Small intestine (tissue), 7 donors: ENCODE results near the gene ME1. TPM values are rescaled to one million over a fixed set of nuclear protein-coding genes. Genes with fewer than 3 reads are reported as not detected.
"Not testable (repeated sequence)": the region's sequence is repeated elsewhere in the genome, so short reads cannot be mapped to it uniquely, and the experiment has no call there.

ENCODE experiments used
- DNase-seq, 2 donors: peaks; one replicate each; pipeline versions ENCODE4 v3.0.0 to v3.0.0-alpha.2; 2013
- FAIRE-seq: peaks from 2 replicates; lab custom pipeline; 2012; peaks lifted over from hg19 to GRCh38; lab: Jason Lieb, UNC
- H3K27ac ChIP-seq, 3 donors: one replicate each; pipeline ENCODE4 v1.5.1; 2013; ENCODE audit warnings: low read length in 2 of 3, mild to moderate bottlenecking in 2 of 3, control low read depth in 1 of 3, inconsistent platforms in 1 of 3, low read depth in 1 of 3, moderate library complexity in 1 of 3
- H3K27me3 ChIP-seq, 3 donors: one replicate each; pipeline ENCODE4 v1.6.1; 2013; ENCODE audit warnings: low read length in 3 of 3, inconsistent platforms in 1 of 3; ENCODE audit not compliant: control insufficient read depth in 3 of 3, insufficient read depth in 3 of 3
- H3K36me3 ChIP-seq, 3 donors: one replicate each; pipeline ENCODE4 v1.6.1; 2013; ENCODE audit warnings: low read length in 3 of 3, inconsistent platforms in 1 of 3, low read depth in 1 of 3, mild to moderate bottlenecking in 1 of 3, moderate library complexity in 1 of 3; ENCODE audit not compliant: control insufficient read depth in 3 of 3, insufficient read depth in 2 of 3
- H3K4me1 ChIP-seq, 3 donors: one replicate each; pipeline ENCODE4 v1.6.1; 2013; ENCODE audit warnings: low read length in 2 of 3, inconsistent platforms in 1 of 3, low read depth in 1 of 3, mild to moderate bottlenecking in 1 of 3, moderate library complexity in 1 of 3; ENCODE audit not compliant: control insufficient read depth in 3 of 3, insufficient read depth in 2 of 3
- H3K4me3 ChIP-seq, 3 donors: one replicate each; pipeline ENCODE4 v1.5.1; 2013; ENCODE audit warnings: low read length in 3 of 3, control low read depth in 1 of 3, inconsistent platforms in 1 of 3, low read depth in 1 of 3, mild to moderate bottlenecking in 1 of 3, moderate library complexity in 1 of 3
- H3K9me3 ChIP-seq, 2 donors: one replicate each; pipeline ENCODE4 v1.6.1; 2013; ENCODE audit warnings: low read depth in 1 of 2, low read length in 1 of 2; ENCODE audit not compliant: control insufficient read depth in 2 of 2, insufficient read depth in 1 of 2
- WGBS, 3 donors: extraction: QIAGEN DNeasy Blood & Tissue Kit; methylation state at CpG; one replicate each; pipeline ENCODE4 v1.1.7; 2013; 5-methylcytosine and 5-hydroxymethylcytosine counted together
- polyA plus RNA-seq, 4 donors: library from polyadenylated mRNA; stranded (reverse) in 3 of 4; unstranded in 1 of 4; fragments of 200-250 nt in 3 of 4; fragments of 120-200 nt in 1 of 4; gene quantifications; one replicate each; pipeline versions ENCODE4 v1.2.1 to v1.2.3, GENCODE V29; 2013
- donor health status: healthy with polysubstance abuse.
- donor health status: control.
- donor health status: control.
- donor health status: Bipolar disorder and iron deficiency.
- donor health status: healthy.

ME1 gene
- polyA plus RNA-seq, 4 donors, result 9.6 to 48.3 (median 15.6) TPM

- Histone ChIP-seq H3K4me3 (peak overlapping the region; percentile 85 to 94 (median 88)), H3K36me3 (peaks cover 0 to 5% (median 0%) of the 10 kb centered on the region in 3 donors), H3K27ac (peak overlapping the region in 2 of 3 donors; percentile 86 to 88), H3K4me1 (peaks cover 2 to 16% (median 6%) of the 10 kb centered on the region in 3 donors), H3K27me3 (no peaks in the 10 kb centered on the region), H3K9me3 (no peaks in the 10 kb centered on the region)
- FAIRE-seq (no peak), DNase-seq (peak; percentile 35 to 76)
- 3 to 5% (median 4%) methylated on average over 43 to 44 of the region's 44 CpGs for WGBS, 3 donors
Observed at GRCh38 chr6:83193747-83194566, 236.9 kb downstream of the ME1 start.

- H3K4me3 ChIP-seq, result peak within 1 kb of the TSS; percentile 85 to 94 (median 88)
- FAIRE-seq (no peak), DNase-seq (peak; percentile 89 to 97)
- H3K27me3 ChIP-seq, result no peaks in the 10 kb centered on the region
- H3K9me3 ChIP-seq, result no peaks in the 10 kb centered on the region
- peaks cover 2 to 5% (median 3%) of the 10 kb centered on the region in 3 donors for H3K36me3 ChIP-seq
- WGBS, 3 donors, result 0 to 1% (median 0%) methylated on average over 76 to 88 of the region's 88 CpGs
- H3K27ac ChIP-seq, result peak within 1 kb of the TSS; percentile 77 to 88 (median 86)
- H3K4me1 ChIP-seq, result peaks cover 2 to 16% (median 6%) of the 10 kb centered on the region in 3 donors
Observed at GRCh38 chr6:83192871-83193746, 237.7 kb downstream of the ME1 start, which contains the start of the genes PGM3 and RWDD2A. PGM3 (minus strand) TSS chr6:83193265; CDS start chr6:83191012, 2,253 bp downstream. RWDD2A (plus strand) TSS chr6:83193357; CDS start chr6:83194452, 1,095 bp downstream.

DNA sequence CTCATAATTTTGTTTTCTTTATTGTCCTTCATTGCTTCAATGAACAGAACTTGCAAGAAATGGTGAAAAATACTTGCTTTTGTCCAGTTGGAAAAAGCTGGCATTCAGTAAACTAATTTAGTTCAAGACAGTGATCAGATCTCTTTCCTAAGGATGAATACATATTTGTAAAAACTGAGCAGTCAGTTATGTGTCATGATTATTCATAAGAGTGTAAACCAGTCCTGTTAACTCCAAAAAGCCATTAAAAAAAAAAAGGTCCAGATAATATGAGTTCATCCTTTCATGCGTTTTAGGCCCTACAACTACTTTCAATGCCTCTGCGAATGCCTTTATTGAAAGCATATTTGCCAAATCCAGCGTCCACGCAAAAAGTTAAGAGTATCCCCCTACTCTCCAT lies 238.4 kb downstream of the ME1 start:
- no peak for FAIRE-seq
- Histone ChIP-seq H3K27me3 (no peaks in the 10 kb centered on the region), H3K36me3 (peaks cover 2 to 3% (median 3%) of the 10 kb centered on the region in 3 donors), H3K4me1 (peaks cover 2 to 16% (median 6%) of the 10 kb centered on the region in 3 donors), H3K4me3 (peak overlapping the region; percentile 85 to 94 (median 88)), H3K27ac (peak overlapping the region; percentile 77 to 88 (median 86)), H3K9me3 (no peaks in the 10 kb centered on the region)
- WGBS, 3 donors, result 0 to 1% (median 1%) methylated on average over 4 of the region's 4 CpGs
- DNase-seq, result no peak

- not testable (repeated sequence) for FAIRE-seq
- WGBS, 3 donors, result 75 to 87% (median 86%) methylated on average over 16 to 18 of the region's 18 CpGs
Observed at GRCh38 chr6:83191974-83192373, 238.9 kb downstream of the ME1 start.

GRCh38 chr6:83190626-83191025 lies 240.2 kb downstream of the ME1 start:
- no peaks in the 10 kb centered on the region for H3K9me3 ChIP-seq
- peak overlapping the region in 1 of 3 donors; percentile 75 for H3K27ac ChIP-seq
- no peak overlapping the region for H3K4me3 ChIP-seq
- DNase-seq (peak in 1 of 2 donors; percentile 89), FAIRE-seq (no peak)
- peaks cover 2 to 11% (median 9%) of the 10 kb centered on the region in 3 donors for H3K36me3 ChIP-seq
- no peaks in the 10 kb centered on the region for H3K27me3 ChIP-seq
- H3K4me1 ChIP-seq, result peaks cover 2 to 16% (median 6%) of the 10 kb centered on the region in 3 donors
- 64 to 87% (median 78%) methylated on average over 6 of the region's 6 CpGs for WGBS, 3 donors

More at GRCh38 chr6:83191974-83192373, 238.9 kb downstream of the ME1 start:
- Histone ChIP-seq H3K27ac (peak overlapping the region in 1 of 3 donors; percentile 86), H3K4me3 (peak overlapping the region in 2 of 3 donors; percentile 85 to 88), H3K4me1 (peaks cover 2 to 16% (median 6%) of the 10 kb centered on the region in 3 donors)
- not testable (repeated sequence) for H3K27me3 ChIP-seq, H3K36me3 ChIP-seq, H3K9me3 ChIP-seq, DNase-seq

GRCh38 chr6:83188501-83188900 lies 242.3 kb downstream of the ME1 start:
- Histone ChIP-seq H3K36me3 (peaks cover 2 to 22% (median 9%) of the 10 kb centered on the region in 3 donors), H3K4me3 (no peak overlapping the region), H3K4me1 (peaks cover 2 to 11% (median 2%) of the 10 kb centered on the region in 3 donors), H3K27me3 (no peaks in the 10 kb centered on the region), H3K27ac (no peak overlapping the region), H3K9me3 (no peaks in the 10 kb centered on the region)
- FAIRE-seq (no peak), DNase-seq (no peak)
- WGBS, 3 donors, result 32 to 65% (median 52%) methylated on average over 3 of the region's 3 CpGs

GRCh38 chr6:83185096-83185495 lies 245.8 kb downstream of the ME1 start:
- FAIRE-seq, result no peak
- H3K9me3 ChIP-seq, result no peaks in the 10 kb centered on the region
- WGBS, 3 donors, result 91 to 100% (median 97%) methylated on average over 2 of the region's 2 CpGs
- H3K27me3 ChIP-seq, result no peaks in the 10 kb centered on the region
- no peak overlapping the region for H3K27ac ChIP-seq
- peaks cover 8 to 22% (median 16%) of the 10 kb centered on the region in 3 donors for H3K36me3 ChIP-seq
- H3K4me3 ChIP-seq, result no peak overlapping the region
- no peak for DNase-seq
- no peaks in the 10 kb centered on the region for H3K4me1 ChIP-seq
